HG03439 (cell line): ENCODE data around the gene FAM161B.
A peak's percentile ranks its signal among the peaks of the same experiment; 100 is the strongest.
"Not testable (repeated sequence)": the region's sequence is repeated elsewhere in the genome, so short reads cannot be mapped to it uniquely, and the experiment has no call there.

Source experiments
- ATAC-seq: cut with Tn5 transposase; IDR thresholded peaks from one replicate; pipeline ENCODE4 v1.9.1; 2021; ENCODE audit warnings: mild to moderate bottlenecking, moderate library complexity; ENCODE audit not compliant: unreplicated experiment

Gene FAM161B, protein sequence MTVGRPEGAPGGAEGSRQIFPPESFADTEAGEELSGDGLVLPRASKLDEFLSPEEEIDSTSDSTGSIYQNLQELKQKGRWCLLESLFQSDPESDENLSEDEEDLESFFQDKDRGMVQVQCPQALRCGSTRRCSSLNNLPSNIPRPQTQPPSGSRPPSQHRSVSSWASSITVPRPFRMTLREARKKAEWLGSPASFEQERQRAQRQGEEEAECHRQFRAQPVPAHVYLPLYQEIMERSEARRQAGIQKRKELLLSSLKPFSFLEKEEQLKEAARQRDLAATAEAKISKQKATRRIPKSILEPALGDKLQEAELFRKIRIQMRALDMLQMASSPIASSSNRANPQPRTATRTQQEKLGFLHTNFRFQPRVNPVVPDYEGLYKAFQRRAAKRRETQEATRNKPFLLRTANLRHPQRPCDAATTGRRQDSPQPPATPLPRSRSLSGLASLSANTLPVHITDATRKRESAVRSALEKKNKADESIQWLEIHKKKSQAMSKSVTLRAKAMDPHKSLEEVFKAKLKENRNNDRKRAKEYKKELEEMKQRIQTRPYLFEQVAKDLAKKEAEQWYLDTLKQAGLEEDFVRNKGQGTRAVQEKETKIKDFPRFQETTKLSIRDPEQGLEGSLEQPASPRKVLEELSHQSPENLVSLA

DNA sequence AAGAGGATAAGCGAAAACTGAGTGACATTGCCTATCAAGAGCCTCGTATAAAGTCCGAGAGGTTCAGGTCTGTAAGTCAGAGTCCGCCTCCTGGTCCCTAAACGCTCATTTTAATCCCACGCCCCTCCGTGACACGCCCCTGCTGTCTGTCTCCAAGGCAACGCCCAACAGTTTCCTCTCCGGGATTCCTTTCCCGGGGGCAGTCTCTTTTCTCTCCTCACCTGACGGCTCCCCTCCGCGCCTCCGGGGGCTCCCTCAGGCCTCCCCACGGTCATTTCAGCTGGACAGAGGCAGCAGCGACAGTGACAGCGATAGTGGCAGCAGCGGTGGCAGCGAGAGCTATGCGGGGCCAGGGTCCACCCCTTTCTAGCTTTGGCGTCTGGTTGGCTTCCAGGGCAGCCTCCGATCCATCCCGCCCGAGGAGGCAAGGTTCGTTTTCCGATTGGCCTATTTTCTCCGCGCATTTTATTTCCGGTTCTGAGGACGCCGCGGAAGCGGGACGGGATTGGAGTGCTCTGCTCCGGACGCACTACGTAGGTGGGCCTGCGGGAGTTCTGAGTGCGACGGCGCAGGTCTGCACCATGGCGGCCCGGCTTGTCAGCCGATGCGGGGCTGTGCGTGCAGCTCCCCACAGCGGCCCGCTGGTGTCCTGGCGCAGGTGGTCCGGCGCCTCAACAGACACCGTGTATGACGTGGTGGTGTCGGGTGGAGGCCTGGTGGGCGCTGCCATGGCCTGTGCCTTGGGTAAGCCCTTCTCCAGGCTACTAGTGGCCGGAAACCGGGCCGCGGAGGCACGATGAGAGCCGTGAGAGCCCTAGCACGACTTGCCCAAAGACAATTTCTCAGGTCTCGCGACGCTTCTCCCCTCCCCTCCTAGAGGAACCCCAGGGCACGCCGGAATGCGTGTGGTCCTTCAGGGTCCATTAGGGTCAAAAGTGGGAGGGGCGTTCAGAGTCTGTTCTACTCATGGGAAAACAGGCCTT, at the start of gene FAM161B, which contains the start of gene COQ6:
Gene FAM161B (minus strand): TSS at position 343 of the 983 bp plus-strand sequence. CDS start 68 bp downstream, at position 275.
Gene COQ6 (plus strand): TSS at position 551 of the 983 bp plus-strand sequence. CDS start 31 bp downstream, at position 582.
- ATAC-seq = peak; percentile 88

GRCh38 chr14:73998726-73999125, 48.8 kb upstream of the FAM161B start:
- ATAC-seq = no peak

DNA sequence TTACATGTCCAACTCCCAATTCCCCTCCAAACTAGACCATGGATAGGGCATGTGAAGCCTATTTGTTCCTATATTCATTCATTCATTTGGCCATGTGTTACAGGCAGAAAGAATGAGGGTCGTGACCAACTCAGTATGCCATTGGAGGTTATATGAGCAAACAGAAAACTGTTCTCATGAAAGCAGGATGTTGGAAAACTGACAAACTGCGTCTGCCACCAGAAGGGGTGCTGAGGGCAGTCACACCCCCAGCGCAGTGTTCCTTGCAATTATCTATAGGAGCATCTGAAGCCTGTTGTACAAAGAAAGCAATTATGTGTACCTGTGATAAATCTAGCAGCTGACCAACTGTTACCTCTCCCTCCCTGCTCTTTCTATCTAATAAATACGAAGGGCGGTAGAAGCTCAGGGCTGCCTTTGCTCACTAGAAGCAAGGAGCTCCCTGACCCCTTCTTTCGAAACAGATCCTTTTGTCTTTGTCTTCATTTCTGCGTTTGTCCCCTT, 48.1 kb upstream of the FAM161B start:
- ATAC-seq = no peak

DNA sequence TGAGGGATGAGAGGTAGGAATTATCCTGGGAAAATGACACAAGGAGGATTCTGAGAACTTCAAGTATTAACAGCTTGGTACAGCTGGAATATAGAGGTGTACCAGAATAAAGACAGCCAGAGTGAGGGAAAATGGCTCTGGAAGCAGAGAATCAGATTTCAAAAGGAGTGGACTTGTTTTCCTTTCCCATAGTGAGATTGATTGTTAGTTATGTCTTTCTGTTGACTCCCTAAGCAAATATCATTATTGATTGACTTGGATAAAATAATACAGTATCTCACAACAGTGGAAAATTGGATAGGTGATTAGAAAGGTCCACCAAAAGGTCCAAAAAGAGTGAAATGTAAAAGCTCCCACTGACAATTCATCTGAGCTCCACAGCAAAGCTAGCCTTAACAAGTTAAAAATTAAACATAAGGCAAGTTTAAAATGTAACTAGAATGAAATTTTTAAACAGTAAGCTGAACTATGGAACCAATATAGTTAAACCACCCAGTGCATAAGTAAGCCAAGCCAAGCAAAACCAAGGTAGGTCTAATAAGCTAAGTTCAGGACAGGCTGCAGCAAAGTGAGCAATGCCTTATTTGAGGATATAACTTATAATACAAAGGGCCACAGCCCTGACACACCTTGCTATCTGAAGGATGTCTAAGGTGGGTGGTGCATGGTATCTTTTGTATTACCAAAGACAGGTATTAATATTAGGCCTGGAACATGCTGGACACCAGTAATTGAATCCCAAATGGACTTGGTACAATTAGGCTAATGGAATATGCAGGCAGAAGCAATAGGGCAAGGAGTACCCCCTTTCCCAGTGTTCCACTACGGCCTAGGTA, 47.4 kb upstream of the FAM161B start:
- no peak for ATAC-seq

- no peak for ATAC-seq
Measured at GRCh38 chr14:73996731-73997107, 46.8 kb upstream of the FAM161B start.

DNA sequence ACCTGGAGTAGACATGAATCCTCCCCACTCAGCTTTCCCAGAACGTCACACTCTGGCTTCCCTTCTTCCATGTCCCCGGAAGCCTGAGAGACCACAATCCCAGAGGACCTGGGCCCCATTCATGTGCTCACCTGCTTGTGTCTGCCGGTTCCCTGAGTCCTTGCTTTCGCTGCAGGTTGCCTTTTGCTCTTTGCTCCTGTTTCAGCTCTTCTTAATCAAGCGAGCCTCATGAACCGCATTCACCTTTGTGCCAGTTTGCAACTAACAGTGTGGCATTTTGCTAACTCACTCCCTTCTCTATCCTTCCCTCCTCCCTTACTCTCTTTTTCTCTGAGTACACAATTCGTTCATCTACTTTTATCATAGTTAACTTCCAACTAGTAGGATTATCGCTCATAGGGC, 46.1 kb upstream of the FAM161B start:
- ATAC-seq = no peak

GRCh38 chr14:73994926-73995325, 45.0 kb upstream of the FAM161B start:
- not testable (repeated sequence) for ATAC-seq

DNA sequence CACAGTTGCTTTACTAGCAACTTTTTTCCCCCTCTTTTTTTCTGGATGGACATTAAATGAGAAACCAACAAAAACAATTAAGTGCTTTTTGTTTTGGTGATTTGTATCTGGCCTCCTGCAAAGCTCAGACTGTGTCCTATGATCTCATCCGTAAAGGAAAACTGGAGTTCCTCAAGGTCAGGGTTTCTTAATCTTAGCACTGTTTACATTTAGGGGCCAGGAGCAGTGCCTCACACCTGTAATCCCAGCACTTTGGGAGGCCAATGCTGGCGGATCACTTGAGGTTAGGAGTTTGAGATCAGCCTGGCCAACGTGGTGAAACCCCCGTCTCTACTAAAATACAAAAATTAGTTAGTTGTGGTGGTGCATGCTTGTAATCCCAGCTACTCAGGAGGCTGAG, 41.2 kb upstream of the FAM161B start:
- ATAC-seq = no peak

GRCh38 chr14:73988656-73989055, 38.8 kb upstream of the FAM161B start:
- ATAC-seq = not testable (repeated sequence)

GRCh38 chr14:73988065-73988464, 38.2 kb upstream of the FAM161B start:
- no peak for ATAC-seq

DNA sequence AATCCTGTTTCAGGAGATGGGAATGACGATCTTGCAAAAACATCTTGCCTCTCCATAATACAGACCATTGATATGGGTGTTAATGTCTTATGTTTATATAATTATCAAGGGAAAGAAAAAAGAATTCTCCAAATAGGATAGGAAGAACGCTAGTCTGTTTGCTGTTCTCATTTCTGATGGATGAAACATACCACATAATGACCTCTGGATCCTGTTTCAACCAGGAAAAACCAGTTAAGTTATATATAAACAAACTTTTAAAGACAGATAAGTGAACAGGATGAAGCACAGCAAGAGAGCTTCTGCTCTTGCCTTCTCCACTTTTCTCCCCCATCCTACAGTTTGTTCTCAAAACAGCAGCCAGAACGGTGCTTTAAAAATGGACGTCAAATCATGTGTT, 28.0 kb upstream of the FAM161B start:
- no peak for ATAC-seq

- no peak for ATAC-seq
Measured at GRCh38 chr14:73976125-73976524, 26.2 kb upstream of the FAM161B start.

- ATAC-seq = no peak
Measured at GRCh38 chr14:73973497-73973896, 23.6 kb upstream of the FAM161B start.

DNA sequence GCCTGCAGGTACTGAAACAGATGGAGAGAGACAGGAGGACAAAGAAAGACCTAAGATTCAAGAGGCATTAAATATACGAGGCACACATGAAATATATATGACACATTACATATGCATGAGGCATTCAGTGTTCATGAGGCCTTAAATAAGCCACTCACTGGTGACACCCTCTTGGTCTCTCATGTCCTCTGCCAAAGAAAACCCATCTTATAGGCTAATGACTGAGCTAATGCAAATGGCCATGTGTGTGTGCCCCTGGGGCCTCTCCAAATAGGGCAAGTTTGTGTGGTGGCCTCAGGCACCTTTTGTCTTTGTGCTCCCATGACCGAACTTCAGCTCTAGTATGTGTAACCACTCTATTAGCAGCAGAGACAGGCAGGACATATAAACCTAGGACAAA, 19.0 kb upstream of the FAM161B start:
- no peak for ATAC-seq

DNA sequence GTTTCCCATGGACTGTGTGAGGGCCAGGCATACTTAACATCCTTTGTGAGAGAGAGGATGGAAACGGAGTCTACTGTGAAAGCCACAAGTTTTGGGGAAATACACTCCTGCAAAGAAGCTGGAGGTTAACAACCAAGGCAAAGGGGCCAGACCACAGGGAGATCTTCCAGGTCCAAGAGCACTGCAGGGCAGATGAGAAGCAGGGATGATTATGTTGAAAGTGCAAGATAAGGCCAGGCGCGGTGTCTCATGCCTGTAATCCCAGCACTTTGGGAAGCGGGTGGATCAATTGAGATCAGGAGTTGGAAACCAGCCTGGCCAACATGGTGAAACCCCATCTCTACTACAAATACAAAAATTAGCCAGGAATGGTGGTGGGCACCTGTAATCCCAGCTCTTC, 15.3 kb upstream of the FAM161B start:
- ATAC-seq = no peak

DNA sequence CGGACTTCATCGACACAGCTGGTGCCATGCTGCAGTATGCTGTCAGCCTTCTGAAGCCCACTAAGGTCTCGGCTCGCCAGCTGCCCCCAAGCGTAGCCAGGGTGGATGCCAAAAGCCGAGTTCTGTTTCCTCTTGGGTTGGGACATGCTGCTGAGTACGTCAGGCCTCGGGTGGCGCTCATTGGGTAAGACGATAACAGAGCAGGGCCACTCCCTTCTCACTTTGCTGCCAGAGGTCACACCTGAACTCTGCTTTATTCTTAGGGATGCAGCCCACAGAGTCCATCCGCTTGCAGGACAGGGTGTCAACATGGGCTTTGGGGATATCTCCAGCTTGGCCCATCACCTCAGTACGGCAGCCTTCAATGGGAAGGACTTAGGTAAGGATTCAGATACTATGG, 11.3 kb upstream of the FAM161B start:
- ATAC-seq = no peak

DNA sequence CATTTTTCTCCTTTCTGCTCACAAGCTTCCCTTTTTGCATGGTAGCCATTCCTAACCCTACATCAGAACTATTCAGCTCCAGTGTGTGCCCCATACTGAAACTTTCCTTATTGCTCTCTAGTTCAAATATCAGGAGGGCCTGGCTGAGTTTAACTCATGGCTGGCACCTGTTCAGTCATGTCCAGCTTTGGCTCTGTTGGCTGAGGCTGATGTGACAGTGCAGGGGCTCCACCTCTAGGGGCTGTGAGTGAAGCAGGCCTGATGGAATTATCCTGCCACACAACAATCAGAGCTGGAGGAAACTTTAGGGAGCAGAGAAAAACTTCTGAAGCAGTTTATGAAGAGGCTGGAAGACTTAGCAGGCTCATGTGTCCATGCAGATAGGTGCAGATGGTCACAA, 8.7 kb upstream of the FAM161B start:
- ATAC-seq = no peak

GRCh38 chr14:73955674-73956073, 5.8 kb upstream of the FAM161B start:
- ATAC-seq = no peak

GRCh38 chr14:73953731-73954130, 3.8 kb upstream of the FAM161B start:
- ATAC-seq = no peak

DNA sequence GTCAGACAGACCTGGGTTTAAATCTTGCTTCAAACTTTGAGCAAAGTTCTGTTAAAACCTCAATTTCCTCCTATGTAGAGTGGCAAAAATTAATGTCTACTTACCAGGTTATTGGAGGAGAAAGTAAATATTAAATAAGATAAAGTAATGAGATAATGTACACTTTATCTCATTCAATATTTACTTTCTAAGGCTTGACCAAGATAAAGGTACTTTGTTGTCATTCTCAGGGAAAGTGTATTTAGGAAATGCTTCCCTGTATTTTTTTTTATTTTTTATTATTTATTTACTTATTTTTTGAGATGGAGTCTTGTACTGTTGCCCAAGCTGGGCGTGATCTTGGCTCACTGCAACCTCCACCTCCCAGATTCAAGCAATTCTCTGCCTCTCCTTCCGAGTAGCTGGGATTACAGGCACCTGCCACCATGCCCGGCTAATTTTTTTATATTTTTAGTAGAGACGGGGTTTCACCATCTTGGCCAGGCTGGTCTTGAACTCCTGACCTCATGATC, 4.7 kb downstream of the FAM161B start:
- ATAC-seq = no peak
